ES-I3 (cell line): ENCODE data around the gene GRIFIN.

Experiments
- H3K36me3 ChIP-seq: 2 replicates; pipeline ENCODE4 v1.6.1; 2013; ENCODE audit warnings: mild to moderate bottlenecking, low read length, control low read depth, moderate library complexity; ENCODE audit not compliant: insufficient read depth
- H3K4me1 ChIP-seq: 2 replicates; pipeline ENCODE4 v1.6.1; 2013; ENCODE audit warnings: mild to moderate bottlenecking, control low read depth, low read length; ENCODE audit not compliant: insufficient read depth
- H3K9ac ChIP-seq: 2 replicates; pipeline ENCODE4 v1.6.1; 2013; ENCODE audit warnings: low read depth, mild to moderate bottlenecking, low read length, moderate library complexity
- H3K9me3 ChIP-seq: 2 replicates; pipeline ENCODE4 v1.6.1; 2013; ENCODE audit warnings: mild to moderate bottlenecking, low read length, moderate library complexity; ENCODE audit not compliant: control insufficient read depth, insufficient read depth

GRIFIN gene

DNA sequence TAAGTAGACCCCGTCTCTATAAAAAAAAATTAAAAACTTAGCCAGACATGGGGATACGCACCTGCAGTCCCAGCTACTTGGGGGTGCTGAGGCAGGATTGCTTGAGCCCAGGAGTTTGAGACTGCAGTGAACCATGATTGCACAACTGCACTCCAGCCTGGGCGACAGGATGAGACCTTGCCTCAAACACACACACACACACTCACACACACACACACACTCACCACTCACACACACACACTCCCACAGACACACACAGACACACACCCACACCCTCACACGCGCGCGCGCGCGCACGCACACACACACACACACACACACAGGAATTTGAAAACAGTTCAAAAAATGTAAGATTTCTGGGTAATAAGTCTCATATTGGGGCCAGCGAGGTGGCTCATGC is 8.7 kb upstream of the GRIFIN start:
- Histone ChIP-seq H3K9me3 (no peaks in the 10 kb centered on the region), H3K9ac (no peak overlapping the region), H3K36me3 (no peaks in the 10 kb centered on the region), H3K4me1 (no peaks in the 10 kb centered on the region; the same call in 1 of the 2 replicates)

DNA sequence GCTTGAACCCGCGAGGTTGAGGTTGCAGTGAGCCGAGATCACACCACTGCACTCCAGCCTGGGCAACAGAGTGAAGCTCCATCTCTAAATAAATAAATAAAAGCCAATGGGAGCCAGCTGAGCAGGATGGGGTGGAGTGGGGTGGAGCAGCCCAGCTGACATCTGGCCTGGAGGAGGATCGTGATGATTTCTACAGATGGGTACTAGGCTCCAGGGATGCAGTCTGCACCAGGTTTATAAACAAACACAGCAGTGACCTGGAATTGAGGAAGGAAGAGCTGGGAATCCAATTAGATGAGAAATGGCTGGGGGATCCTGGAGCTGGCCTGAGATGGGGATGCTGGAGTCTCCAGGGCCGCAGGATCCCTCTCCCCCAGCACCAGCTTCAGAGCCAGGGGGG is 7.3 kb upstream of the GRIFIN start:
- H3K9me3 ChIP-seq, result no peaks in the 10 kb centered on the region
- H3K36me3 ChIP-seq, result no peaks in the 10 kb centered on the region
- no peaks in the 10 kb centered on the region; the same call in 1 of the 2 replicates for H3K4me1 ChIP-seq
- H3K9ac ChIP-seq, result no peak overlapping the region

DNA sequence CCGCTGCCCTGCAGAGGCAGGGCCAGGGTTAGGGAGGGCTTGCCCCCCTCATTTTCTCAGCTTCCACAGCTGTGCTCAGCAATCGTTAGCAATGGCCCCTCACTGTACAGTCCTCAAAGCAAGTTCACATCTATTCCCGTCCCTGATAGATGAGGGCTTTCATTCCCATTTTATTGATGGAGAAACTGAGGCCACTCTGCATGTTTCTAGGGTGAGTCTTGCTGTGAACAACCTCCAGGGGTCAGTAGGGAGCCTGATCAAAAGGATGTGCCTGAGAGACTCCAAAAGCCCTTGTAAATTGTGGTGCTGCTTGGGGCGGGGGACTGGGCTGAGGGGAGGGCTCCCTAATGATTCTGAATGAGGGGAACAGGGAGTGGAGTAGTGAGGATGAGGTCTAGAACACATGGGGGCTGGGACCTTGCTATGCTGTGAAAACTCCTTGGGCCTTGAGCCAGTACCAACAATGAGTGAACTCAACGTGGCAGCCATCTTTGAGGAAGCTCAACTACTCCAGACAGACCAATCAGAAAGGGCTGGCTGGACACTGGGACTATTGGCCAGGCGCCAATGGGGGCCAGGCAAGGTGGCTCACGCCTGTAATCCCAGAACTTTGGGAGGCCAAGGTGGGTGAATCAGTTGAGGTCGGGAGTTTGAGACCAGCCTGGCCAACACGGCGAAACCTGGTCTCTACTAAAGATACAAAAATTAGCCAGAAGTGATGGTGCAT is 6.7 kb upstream of the GRIFIN start:
- Histone ChIP-seq H3K4me1 (no peaks in the 10 kb centered on the region; the same call in 1 of the 2 replicates), H3K36me3 (no peaks in the 10 kb centered on the region), H3K9me3 (no peaks in the 10 kb centered on the region), H3K9ac (no peak overlapping the region)

DNA sequence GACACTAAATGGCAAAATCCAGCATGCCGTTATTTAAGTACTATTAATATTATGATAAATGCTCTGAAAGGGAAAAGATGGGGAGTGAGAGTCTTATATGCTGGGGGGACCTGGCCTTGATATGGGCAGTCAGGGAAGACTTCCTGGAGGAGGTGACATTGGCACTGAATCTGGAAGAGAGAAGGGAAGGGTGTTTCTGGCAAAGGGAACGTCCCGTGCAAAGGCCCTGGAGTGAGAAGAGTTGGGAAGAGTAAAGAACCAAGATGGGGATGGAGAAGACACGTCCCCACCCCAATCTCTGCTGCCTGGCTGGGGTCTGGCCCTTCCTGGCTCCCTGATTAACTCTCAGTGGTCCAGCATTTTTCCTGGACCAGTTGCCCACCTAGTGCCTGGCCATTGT is 5.0 kb upstream of the GRIFIN start:
- Histone ChIP-seq H3K9me3 (no peaks in the 10 kb centered on the region), H3K4me1 (peaks cover 7% of the 10 kb centered on the region; the same call in 1 of the 2 replicates), H3K9ac (no peak overlapping the region), H3K36me3 (no peaks in the 10 kb centered on the region)

DNA sequence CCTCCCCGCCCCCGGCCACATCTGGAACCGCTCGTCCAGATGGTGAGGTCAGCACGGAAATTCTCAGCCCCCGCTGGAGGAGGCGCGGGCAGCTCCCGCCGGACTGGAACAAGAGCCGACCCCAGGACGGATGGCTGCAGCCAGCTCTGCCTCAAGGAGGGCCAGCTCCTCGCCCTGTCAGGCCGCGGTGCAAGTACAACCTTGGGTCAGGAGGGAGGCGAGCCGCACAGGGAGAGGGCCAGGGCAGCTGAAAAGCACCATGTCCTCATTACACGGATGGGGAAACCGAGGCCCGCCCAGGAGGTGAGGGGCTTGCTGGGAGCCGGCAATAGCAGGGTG is 3.8 kb upstream of the GRIFIN start:
- H3K36me3 ChIP-seq, result no peaks in the 10 kb centered on the region
- peaks cover 7% of the 10 kb centered on the region; the same call in 1 of the 2 replicates for H3K4me1 ChIP-seq
- no peak overlapping the region for H3K9ac ChIP-seq
- no peaks in the 10 kb centered on the region for H3K9me3 ChIP-seq

DNA sequence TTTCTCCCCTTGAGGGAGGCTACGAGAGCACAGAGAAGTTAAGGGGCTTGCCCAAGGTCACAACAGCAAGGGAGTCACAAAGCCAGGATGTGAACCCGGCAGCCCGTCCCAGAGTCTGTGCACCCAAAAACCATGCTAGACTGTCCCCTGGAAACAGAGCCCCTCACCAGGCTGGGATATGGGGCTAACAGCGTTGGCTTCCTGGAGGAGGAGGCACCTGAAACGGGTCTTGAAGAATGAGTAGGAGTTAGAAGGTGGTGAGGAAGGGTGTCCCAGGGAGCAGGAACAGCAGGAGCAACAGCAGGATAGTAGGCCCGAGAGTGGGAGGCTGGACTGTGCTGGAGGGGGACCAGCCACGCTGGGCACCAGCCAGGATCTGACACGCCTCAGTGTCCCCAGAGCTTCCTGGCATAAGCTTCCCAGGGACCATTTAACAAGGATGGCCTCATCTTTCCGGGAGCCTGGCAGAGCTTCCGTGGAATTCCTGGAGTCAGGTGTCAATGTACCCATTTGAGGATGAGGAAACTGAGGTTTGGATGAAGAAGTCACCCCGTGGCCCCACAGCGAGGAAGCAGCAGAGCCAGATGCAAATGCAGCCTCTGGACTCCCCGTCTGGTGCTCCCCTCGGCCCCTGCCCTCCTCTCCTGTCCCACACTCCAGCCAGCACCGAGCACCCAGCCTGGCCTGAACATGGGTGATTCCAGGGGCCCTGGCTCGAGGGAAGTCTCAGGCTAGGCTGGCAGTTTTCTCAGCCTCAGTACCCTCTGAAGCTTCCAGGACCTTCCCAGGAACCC is 3.3 kb upstream of the GRIFIN start:
- H3K36me3 ChIP-seq, result no peaks in the 10 kb centered on the region
- H3K4me1 ChIP-seq, result peaks cover 7% of the 10 kb centered on the region; the same call in 1 of the 2 replicates
- no peak overlapping the region for H3K9ac ChIP-seq
- H3K9me3 ChIP-seq, result no peaks in the 10 kb centered on the region

DNA sequence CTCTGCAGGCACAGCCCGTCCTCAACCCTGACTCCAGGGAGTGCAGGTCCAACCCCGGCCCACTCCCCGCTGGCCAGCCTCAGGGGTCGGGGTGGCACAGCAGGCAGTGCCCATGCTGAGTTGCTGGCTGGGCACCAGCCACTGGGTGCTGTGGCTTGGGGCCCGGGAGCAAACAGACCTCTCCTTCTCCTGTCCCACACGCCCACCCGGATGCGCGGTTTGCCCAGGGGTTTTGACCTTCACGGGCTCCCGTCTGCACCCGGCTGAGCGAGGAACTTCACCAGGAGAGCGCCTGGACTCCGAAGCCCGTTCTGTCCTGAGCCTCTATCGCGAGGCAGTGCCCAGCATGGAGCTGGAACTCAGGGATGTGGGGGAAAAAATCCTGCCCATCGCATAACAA is 2.6 kb upstream of the GRIFIN start:
- Histone ChIP-seq H3K9me3 (no peaks in the 10 kb centered on the region), H3K9ac (no peak overlapping the region), H3K4me1 (peaks cover 11% of the 10 kb centered on the region; the same call in 1 of the 2 replicates), H3K36me3 (no peaks in the 10 kb centered on the region)

DNA sequence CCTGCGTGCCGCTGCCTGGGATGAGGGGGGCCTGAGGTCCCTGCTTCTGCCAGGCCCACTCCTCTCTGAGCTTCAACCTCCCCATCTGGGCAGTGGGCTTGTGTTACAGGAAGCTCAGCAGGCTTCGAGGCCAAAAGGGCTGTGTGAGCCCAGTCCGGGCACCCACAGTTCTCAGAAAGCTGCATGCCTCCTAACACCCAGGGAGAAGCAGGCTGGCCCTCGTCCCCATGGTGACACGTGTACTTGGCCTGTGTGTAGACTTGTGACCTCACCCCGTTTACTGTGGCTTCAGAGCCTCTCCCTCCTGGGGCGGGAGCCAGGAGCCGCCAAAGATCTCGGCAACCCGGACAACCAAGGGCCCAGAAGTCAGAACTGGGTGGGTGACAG is 2.2 kb upstream of the GRIFIN start:
- H3K9ac ChIP-seq, result no peak overlapping the region
- H3K4me1 ChIP-seq, result peaks cover 11% of the 10 kb centered on the region; the same call in 1 of the 2 replicates
- no peaks in the 10 kb centered on the region for H3K36me3 ChIP-seq
- H3K9me3 ChIP-seq, result no peaks in the 10 kb centered on the region

DNA sequence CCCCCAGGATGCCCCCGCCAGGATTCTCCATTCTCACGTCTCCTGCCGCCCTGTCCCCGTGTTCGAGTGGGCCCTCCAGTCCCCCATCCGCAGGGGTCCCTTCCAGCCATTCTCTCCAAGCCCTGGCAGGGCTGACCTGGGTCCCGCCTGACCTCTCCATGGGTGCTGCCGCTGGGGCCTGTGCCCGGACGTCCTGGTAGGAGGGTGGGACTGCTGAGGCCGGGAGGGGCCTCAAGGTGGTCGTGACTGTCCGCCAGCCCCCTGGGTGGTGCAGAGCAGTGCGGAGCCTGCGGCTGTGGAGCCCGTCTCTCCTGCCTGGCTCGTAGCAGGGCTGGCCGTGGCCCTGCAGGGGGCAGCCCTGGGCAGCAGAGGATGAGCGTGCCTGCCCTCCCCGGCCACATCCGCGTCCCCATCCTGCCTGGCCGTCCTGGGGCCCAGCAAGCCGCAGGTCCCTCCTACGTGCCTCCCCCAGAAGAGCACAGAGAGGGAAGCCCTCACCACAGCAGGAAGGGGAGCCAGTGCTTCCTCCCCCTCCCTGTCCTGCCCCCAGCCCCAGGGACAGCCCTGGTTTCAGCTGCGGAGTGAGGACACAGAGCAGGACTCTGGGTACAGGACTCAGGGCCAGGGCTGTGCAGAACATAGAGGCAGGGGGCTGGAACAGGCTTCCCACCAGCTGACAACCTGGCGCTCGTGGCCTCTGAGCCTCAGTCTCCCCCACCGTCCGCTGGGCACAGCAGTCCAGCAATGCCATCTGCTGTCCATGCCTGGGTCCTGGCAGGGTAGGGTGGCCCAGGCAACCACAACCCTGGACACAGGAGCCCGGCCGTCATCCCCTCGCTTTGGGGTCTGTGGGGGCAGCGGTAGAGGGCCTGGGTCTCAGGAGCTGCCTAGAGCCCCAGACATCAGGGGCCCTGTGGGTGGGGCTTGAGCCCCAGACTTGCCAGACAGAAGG is 1.5 kb upstream of the GRIFIN start:
- Histone ChIP-seq H3K4me1 (peaks cover 11% of the 10 kb centered on the region; the same call in 1 of the 2 replicates), H3K36me3 (no peaks in the 10 kb centered on the region), H3K9me3 (no peaks in the 10 kb centered on the region), H3K9ac (no peak overlapping the region)

DNA sequence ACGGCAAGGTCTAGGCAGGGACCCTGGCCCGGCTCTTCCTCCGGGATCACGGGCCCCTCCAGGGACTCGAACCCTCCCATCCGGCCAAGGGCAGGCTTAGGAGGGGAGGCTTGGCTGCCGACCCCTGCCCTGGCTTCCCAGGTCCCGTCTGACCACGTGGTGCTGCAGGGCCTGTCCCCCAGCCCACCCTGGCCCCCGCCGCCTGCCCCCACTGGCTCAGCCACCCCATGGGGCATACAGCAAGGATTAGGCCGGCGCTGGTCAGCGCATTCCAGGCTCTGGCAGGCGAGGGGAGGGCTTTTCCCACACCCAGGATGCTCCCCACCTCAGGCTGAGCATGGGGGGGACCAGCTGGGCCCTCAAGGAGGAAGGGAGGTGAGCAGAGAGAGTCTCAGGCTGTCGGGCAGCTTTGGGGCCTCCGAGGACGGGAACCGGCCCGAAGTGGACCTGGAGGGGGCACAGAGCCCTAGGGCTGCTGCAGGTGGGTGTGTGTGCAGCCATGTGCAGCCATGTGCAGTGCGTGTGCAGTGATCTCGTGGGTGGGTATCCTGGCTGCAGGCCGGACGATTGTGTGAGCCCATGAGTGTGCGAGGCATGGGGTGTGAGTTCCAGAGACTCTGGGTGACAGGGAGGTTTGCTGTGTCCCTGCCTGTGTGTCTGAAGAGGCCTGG is 713 bp upstream of the GRIFIN start:
- Histone ChIP-seq H3K4me1 (peaks cover 11% of the 10 kb centered on the region; the same call in 1 of the 2 replicates), H3K9ac (no peak overlapping the region), H3K36me3 (no peaks in the 10 kb centered on the region), H3K9me3 (no peaks in the 10 kb centered on the region)

DNA sequence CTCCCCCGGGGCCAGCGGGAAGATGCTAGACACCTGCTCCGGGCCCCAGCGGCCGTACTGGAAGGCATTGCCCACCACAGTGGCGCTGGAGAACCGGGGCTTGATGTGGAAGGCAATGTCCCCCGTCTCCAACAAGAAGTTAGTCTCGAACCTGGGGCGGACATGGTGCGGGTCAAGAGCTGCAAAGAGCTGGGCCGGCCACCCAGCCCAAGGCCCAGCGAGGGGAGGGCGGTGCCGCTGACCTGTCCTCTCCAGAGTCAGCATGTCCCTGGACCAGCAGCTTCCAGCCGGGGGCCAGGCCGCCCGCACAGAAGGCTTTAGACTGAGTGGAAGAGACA is 551 bp downstream of the GRIFIN start:
- no peaks in the 10 kb centered on the region for H3K36me3 ChIP-seq
- no peaks in the 10 kb centered on the region for H3K9me3 ChIP-seq
- no peak overlapping the region for H3K9ac ChIP-seq
- peaks cover 16% of the 10 kb centered on the region; the same call in 1 of the 2 replicates for H3K4me1 ChIP-seq

DNA sequence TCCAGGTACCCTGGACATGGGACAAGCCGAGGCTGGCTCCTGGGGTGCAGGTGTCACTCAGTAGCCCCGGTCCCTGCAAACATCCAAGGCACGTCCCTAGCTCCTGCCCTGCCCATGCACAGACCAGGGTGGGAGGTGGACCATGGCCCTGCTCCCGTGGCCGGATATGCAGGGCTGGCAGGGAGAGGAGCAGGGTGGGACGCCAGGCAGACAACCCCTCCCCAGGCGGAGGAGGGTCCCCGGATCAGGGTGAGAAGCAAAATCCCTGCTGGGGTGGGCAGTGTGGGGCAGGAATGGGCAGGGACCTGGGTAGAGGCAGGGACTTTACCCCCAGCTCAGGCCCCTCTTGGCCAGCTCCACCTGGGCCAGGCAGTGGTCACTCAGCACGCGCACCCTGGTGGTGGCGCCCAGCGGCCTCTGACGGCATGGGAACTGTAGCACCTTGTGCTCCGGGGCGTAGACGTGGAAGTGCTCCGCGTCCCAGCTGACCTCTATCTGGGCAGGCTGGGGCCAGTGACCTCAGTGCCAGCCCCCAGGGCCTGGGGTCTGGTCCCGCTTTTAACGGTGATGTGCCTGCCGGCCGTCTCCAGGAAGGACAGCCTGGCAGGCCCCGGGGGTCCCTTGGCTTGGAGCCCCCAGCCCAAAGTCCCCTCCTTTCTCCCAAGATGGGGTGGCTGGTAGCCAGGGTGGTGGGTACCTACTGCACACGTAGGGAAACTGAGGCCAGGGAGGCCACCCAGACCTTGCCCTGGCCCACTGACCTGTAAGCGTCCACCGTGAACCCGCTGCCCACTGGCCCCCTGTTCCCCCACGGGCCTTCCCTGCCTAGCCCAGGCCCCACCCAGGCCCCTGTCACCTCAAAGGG is 1.2 kb downstream of the GRIFIN start:
- Histone ChIP-seq H3K4me1 (peaks cover 16% of the 10 kb centered on the region; the same call in 1 of the 2 replicates), H3K9me3 (no peaks in the 10 kb centered on the region), H3K9ac (no peak overlapping the region), H3K36me3 (no peaks in the 10 kb centered on the region)

DNA sequence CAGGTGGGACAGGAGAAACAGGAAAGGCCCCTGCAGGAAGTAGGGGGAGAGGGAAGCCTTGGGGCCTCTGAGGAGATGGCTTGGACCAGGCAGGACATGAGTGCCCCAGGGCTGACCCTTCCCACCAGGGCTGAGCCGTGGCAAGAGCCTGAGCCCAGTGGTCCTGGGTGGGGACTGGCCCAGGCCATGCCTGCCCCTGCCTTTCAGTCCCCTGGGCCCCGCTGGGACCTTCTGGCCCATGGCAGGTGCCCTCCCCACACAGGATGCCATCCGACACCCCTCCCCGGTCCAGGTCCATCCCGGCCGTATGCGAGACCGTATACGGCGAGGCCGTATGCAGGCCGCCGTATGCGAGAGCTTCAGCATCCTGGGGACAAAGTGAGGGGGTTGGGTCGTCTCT is 2.0 kb downstream of the GRIFIN start:
- Histone ChIP-seq H3K36me3 (no peaks in the 10 kb centered on the region), H3K9ac (no peak overlapping the region), H3K9me3 (no peaks in the 10 kb centered on the region), H3K4me1 (peaks cover 16% of the 10 kb centered on the region; the same call in 1 of the 2 replicates)
